Upper lobe of left lung (tissue), 4 donors: Measurements from ENCODE around the gene ROBO1.

Source experiments
- POLR2A ChIP-seq, 4 donors: fragments of 450-650 bp; IDR thresholded peaks; one replicate each; pipeline ENCODE4 v1.5.1; 2016 to 2017; ENCODE audit warnings: antibody characterized with exemption in 4 of 4, mild to moderate bottlenecking in 2 of 4
- POLR2AphosphoS5 ChIP-seq, 2 donors: sonication (generic); formaldehyde crosslinking; IDR thresholded peaks; one replicate each; pipeline ENCODE4 v1.5.1; 2017; ENCODE audit warnings: antibody characterized with exemption in 2 of 2
- TF ChIP-seq, protein P1 (sequence below), 6 experiments: fragments of 450-650 bp in 4 of 6; fragments of 200-600 bp in 2 of 6; sonication (generic) in 2 of 6; IDR thresholded peaks; one replicate each; pipeline ENCODE4 v1.5.1; 2016 to 2019; ENCODE audit warnings: antibody characterized with exemption in 6 of 6

DNA sequence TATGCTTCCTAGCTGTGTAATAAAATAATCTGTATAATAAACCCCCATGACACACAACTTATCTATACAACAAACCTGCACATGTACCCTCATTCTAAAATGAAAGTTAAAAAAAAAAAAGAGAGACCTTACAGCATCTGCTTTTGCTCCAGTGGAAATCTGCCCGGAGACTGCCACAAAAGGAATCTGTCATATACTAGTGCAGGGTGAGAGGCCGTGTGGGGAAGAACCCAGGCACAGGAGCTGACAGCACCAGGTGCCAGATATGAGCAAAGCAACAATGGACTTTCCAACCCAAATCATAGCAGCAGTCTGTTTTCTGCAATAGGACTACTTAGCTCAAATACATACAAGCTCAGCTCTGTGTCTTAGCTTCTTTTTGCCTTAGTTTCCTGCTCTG lies 346.5 kb downstream of the ROBO1 start:
- TF ChIP-seq POLR2A (IDR thresholded peaks at IDR 0.05) (no peak), POLR2AphosphoS5 (IDR thresholded peaks at IDR 0.05) (no peak)
- TF ChIP-seq, protein P1, sequence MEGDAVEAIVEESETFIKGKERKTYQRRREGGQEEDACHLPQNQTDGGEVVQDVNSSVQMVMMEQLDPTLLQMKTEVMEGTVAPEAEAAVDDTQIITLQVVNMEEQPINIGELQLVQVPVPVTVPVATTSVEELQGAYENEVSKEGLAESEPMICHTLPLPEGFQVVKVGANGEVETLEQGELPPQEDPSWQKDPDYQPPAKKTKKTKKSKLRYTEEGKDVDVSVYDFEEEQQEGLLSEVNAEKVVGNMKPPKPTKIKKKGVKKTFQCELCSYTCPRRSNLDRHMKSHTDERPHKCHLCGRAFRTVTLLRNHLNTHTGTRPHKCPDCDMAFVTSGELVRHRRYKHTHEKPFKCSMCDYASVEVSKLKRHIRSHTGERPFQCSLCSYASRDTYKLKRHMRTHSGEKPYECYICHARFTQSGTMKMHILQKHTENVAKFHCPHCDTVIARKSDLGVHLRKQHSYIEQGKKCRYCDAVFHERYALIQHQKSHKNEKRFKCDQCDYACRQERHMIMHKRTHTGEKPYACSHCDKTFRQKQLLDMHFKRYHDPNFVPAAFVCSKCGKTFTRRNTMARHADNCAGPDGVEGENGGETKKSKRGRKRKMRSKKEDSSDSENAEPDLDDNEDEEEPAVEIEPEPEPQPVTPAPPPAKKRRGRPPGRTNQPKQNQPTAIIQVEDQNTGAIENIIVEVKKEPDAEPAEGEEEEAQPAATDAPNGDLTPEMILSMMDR (IDR thresholded peaks at IDR 0.05) = no peak
